ENCODE data around the gene HSH2D. TPM values are rescaled to one million over a fixed set of nuclear protein-coding genes. Genes with fewer than 3 reads are reported as not detected.
A peak's percentile ranks its signal among the peaks of the same experiment; 100 is the strongest.

The HSH2D gene, protein sequence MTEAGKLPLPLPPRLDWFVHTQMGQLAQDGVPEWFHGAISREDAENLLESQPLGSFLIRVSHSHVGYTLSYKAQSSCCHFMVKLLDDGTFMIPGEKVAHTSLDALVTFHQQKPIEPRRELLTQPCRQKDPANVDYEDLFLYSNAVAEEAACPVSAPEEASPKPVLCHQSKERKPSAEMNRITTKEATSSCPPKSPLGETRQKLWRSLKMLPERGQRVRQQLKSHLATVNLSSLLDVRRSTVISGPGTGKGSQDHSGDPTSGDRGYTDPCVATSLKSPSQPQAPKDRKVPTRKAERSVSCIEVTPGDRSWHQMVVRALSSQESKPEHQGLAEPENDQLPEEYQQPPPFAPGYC
- 52.4 and 57.6 TPM in 2 replicates for total RNA-seq (2014; rRNA removed; shearing (Covaris generic))
- total RNA-seq (2022), result 70.4 and 79.0 TPM in 2 replicates
- percentile 73 among the genes with signal in this experiment for Bru-seq, nascent RNA
- percentile 78 among the genes with signal in this experiment for BruChase-seq, experiment 1, labeled RNA remaining after a 6-hour chase
- BruChase-seq, experiment 2, labeled RNA remaining after a 2-hour chase, result percentile 75 among the genes with signal in this experiment
- long read RNA-seq, transcript HSH2D-206 (6 exons, 1,957 nt), result major isoform, 14 of 75 reads
- long read RNA-seq, partial matches to known transcripts, result 11 of 75 reads
- long read RNA-seq, other reads (novel, unspliced or antisense), result 46 of 75 reads

DNA sequence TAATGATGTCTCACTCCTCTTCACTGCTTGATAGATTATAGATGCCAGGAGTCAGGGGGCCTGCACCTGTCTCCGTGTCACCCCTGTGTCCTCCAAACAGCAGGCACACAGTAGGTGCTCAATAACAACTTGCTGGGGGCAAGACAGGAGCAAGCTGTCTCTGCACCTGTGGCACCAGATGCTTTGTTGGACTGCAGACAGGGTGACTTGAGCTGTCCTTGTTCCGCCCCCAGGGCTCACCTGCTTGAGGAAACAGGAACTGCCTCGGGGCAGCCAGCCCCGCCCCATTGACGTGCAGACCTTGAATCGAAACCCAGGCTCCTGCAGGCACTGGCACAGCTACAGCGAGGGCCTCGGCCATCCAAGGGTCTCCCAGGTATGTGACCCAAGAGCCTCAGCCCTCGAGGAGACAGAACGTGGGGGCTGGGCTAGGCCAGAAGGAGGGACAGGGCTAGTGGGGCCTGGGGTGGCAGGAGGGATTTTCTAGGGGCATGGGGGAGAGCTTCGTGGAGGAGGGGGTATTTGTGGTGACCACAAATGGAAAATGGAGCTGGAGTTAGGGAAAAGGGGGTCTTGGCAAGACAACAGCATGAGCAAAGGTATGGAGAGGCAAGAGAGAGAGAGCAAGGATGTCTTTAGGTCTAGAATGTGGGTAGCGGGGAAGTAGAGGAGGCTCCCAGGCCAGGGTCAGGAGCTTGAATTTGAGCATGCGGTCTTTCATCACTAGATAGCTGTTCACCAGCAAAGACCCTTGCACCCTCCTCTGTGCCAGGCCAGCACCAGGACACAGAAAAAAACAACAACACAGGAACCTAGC is at the start of gene HSH2D:
HSH2D (plus strand) TSS at position 287 of the 817 bp plus-strand sequence. CDS start 5,066 bp downstream, outside the sequence.
- intact Hi-C loops (cut with micrococcal nuclease; ENCODE audit: unreplicated experiment), result loop anchor here (1.0 to 2.0 kb wide), 2 partner anchors 25 to 33 kb away; partner anchors contain the start of gene RAB8A
- peak within 1 kb of the TSS; percentile 99 for H3K4me2 ChIP-seq (ENCODE audit: low read length)
- no TSS peak for BruUV-seq (replicated peaks)

DNA sequence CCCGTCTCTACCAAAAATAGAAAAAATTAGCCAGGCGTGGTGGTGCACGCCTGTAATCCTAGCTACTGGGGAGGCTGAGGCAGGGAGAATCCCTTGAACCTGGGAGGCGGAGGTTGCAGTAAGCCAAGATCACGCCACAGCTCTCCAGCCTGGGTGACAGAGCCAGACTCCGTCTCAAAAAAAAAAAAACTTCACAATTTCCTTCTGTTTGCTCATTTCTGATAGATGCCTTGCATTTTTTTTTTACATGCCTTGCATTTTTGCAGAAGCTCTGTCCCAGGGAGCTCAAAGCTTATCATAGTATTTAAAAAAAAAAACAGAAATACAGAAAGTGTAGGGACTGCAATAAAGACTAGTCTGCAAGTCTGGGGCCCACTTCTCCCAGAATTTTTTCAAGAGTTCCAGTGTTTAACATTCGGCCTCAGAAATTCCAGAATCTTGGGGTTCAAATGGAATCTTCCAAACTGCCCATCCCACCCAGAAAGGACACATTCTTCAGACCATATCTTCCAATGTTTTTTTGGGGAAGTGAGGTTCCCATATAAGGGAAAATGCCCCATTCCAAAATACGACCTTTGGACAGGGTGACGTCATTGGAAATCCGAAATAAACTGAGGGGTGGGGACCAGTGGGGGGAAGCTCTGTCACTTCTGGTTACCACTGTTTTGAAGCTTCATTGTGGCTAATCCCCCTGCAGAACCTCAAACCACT is 49.0 kb upstream of the HSH2D start:
- ChIA-PET POLR2A (interaction anchor here (0.6 kb wide), 2 partner anchors 51 to 288 kb away, joined by 3 read pairs; no protein-coding TSS in a partner anchor), CTCF (ENCODE audit: unreplicated experiment) (no interaction called here)
- DNase-seq (ENCODE audit: low spot score), result no peak
- Histone ChIP-seq H3K36me3 (ENCODE audit: insufficient read depth, low read length) (peaks cover 93% of the 10 kb centered on the region), H3K4me1 (ENCODE audit: insufficient read depth, low read length, poor library complexity, severe bottlenecking) (no peaks in the 10 kb centered on the region), H2AFZ (ENCODE audit: low read length) (no peak overlapping the region), H3K4me3 (ENCODE audit: low read depth, low read length, poor library complexity, severe bottlenecking) (no peak overlapping the region), H3K27ac (ENCODE audit: low read depth, low read length, poor library complexity, severe bottlenecking) (no peak overlapping the region), H3K9me2 (ENCODE audit: insufficient read depth, low read length) (no peaks in the 10 kb centered on the region), H3K4me2 (ENCODE audit: low read length) (no peak overlapping the region), H3K9me3 (ENCODE audit: low read length) (no peaks in the 10 kb centered on the region), H3K79me2 (ENCODE audit: insufficient read depth, low read depth, low read length) (no peaks in the 10 kb centered on the region), H4K20me1 (ENCODE audit: insufficient read depth, low read length) (no peaks in the 10 kb centered on the region)
- TF ChIP-seq EZH2phosphoT487 (IDR thresholded peaks at IDR 0.05; ENCODE audit: borderline replicate concordance, low read depth, low read length), result no peak
- TF ChIP-seq, protein P1, sequence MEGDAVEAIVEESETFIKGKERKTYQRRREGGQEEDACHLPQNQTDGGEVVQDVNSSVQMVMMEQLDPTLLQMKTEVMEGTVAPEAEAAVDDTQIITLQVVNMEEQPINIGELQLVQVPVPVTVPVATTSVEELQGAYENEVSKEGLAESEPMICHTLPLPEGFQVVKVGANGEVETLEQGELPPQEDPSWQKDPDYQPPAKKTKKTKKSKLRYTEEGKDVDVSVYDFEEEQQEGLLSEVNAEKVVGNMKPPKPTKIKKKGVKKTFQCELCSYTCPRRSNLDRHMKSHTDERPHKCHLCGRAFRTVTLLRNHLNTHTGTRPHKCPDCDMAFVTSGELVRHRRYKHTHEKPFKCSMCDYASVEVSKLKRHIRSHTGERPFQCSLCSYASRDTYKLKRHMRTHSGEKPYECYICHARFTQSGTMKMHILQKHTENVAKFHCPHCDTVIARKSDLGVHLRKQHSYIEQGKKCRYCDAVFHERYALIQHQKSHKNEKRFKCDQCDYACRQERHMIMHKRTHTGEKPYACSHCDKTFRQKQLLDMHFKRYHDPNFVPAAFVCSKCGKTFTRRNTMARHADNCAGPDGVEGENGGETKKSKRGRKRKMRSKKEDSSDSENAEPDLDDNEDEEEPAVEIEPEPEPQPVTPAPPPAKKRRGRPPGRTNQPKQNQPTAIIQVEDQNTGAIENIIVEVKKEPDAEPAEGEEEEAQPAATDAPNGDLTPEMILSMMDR (conservative IDR thresholded peaks at IDR 0.05; ENCODE audit: low read length), result no peak
- intact Hi-C loops (cut with micrococcal nuclease; ENCODE audit: unreplicated experiment), result no loop called here
- no TSS peak for BruUV-seq (replicated peaks)

More for the DNA sequence above, at the start of gene HSH2D:
- peak within 1 kb of the TSS; percentile 76 for H3K4me3 ChIP-seq (ENCODE audit: low read depth, low read length, poor library complexity, severe bottlenecking)
- peaks cover 46% of the 10 kb centered on the region for H3K79me2 ChIP-seq (ENCODE audit: insufficient read depth, low read depth, low read length)
- no peaks in the 10 kb centered on the region for H3K9me2 ChIP-seq (ENCODE audit: insufficient read depth, low read length)
- H3K9me3 ChIP-seq (ENCODE audit: low read length), result no peaks in the 10 kb centered on the region
- no peak for TF ChIP-seq EZH2phosphoT487 (IDR thresholded peaks at IDR 0.05; ENCODE audit: borderline replicate concordance, low read depth, low read length)
- TF ChIP-seq, protein P1 (conservative IDR thresholded peaks at IDR 0.05; ENCODE audit: low read length), result no peak
- peaks cover 22% of the 10 kb centered on the region for H3K36me3 ChIP-seq (ENCODE audit: insufficient read depth, low read length)
- H3K4me1 ChIP-seq (ENCODE audit: insufficient read depth, low read length, poor library complexity, severe bottlenecking), result peaks cover 70% of the 10 kb centered on the region
- ChIA-PET POLR2A (interaction anchor here (0.6 to 2.5 kb wide), 12 partner anchors 9 to 725 kb away, joined by 3 to 16 read pairs (median 4); partner anchors contain the start of genes AKAP8L, FAM32A and TPM4), CTCF (ENCODE audit: unreplicated experiment) (interaction anchor here (0.6 kb wide), 1 partner anchor 39 kb away, joined by 3 read pairs; no protein-coding TSS in a partner anchor)
- peak within 1 kb of the TSS; percentile 4; the same call in 1 of the 2 replicates for H2AFZ ChIP-seq (ENCODE audit: low read length)
- H3K27ac ChIP-seq (ENCODE audit: low read depth, low read length, poor library complexity, severe bottlenecking), result peak within 1 kb of the TSS; percentile 81
- no peaks in the 10 kb centered on the region for H4K20me1 ChIP-seq (ENCODE audit: insufficient read depth, low read length)
- peak; percentile 97 for DNase-seq (ENCODE audit: low spot score)

Measured in OCI-LY7 (cell line).